HCT116 (cell line): ENCODE measurements around the gene TRH.

Source experiments
- CEBPB ChIP-seq: IDR thresholded peaks from 2 replicates; pipeline ENCODE4 v1.6.1; 2012; ENCODE audit warnings: low read depth
- EZH2 ChIP-seq: fragments of 200-600 bp; sonication (generic); IDR thresholded peaks from 2 replicates; pipeline ENCODE4 v1.6.1; 2017; ENCODE audit warnings: antibody characterized with exemption, mixed run types
- FOSL1 ChIP-seq: IDR thresholded peaks from 2 replicates; pipeline ENCODE4 v1.6.1; 2012; ENCODE audit warnings: low read depth
- JUND ChIP-seq: IDR thresholded peaks from 2 replicates; pipeline ENCODE4 v1.6.1; 2012
- POLR2A ChIP-seq: IDR thresholded peaks from 2 replicates; pipeline ENCODE4 v1.7.0; 2011; ENCODE audit warnings: borderline replicate concordance; ENCODE audit not compliant: insufficient read depth, insufficient read length; ENCODE audit errors: extremely low read depth
- POLR2AphosphoS5 ChIP-seq: IDR thresholded peaks from 2 replicates; pipeline ENCODE4 v1.6.1; 2011; ENCODE audit warnings: mild to moderate bottlenecking, low read depth, low read length, moderate library complexity
- RAD21 ChIP-seq: IDR thresholded peaks from 2 replicates; pipeline ENCODE4 v1.6.1; 2012; ENCODE audit warnings: low read depth, mild to moderate bottlenecking
- SP1 ChIP-seq: IDR thresholded peaks from 2 replicates; pipeline ENCODE4 v1.6.1; 2012; ENCODE audit warnings: low read depth
- SRF ChIP-seq: IDR thresholded peaks from 2 replicates; pipeline ENCODE4 v1.6.1; 2012; ENCODE audit warnings: low read depth
- TF ChIP-seq, protein P1 (sequence below), 3 experiments: fragments of 200-600 bp in 1 of 3; sonication (generic) in 1 of 3; IDR thresholded peaks in 2 of 3; conservative IDR thresholded peaks in 1 of 3; 2 replicates each; pipeline ENCODE4 v1.5.1; 2012 to 2017; ENCODE audit warnings: low read depth in 2 of 3, low read length in 2 of 3, antibody characterized with exemption in 1 of 3, borderline replicate concordance in 1 of 3, control low read depth in 1 of 3, mild to moderate bottlenecking in 1 of 3, mixed read lengths in 1 of 3, mixed run types in 1 of 3, moderate library complexity in 1 of 3; ENCODE audit not compliant: insufficient read depth in 1 of 3
- TF ChIP-seq, protein P2 (sequence below): IDR thresholded peaks from 2 replicates; pipeline ENCODE4 v1.6.1; 2012
- TF ChIP-seq, protein P3 (sequence below): IDR thresholded peaks from 2 replicates; pipeline ENCODE4 v1.6.1; 2012; ENCODE audit warnings: low read depth
- TF ChIP-seq, protein P4 (sequence below): IDR thresholded peaks from 2 replicates; pipeline ENCODE4 v1.6.1; 2012

DNA sequence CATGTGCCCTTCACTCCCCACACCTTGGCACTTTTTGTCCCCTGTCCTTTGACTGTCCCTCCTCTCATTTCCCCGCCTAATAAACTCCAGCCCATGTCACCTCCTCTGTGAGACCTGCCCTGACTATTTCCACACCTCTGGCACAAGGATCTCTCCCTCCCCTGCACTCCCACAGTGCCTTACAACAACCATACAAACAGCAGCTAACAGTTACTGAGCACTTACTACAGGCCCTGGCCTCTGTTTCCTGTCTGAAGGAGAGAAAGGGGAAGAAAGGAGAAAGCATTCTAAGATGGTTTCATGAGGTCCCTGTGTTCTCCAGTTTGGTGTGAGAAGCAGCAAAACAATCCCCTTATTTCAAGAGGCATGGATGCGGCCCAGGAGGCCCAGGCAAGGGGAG lies 20.0 kb upstream of the TRH start:
- TF ChIP-seq POLR2A (no peak), EZH2 (no peak), SP1 (no peak), CEBPB (no peak), JUND (no peak), FOSL1 (no peak), SRF (no peak), POLR2AphosphoS5 (no peak), RAD21 (no peak)
- TF ChIP-seq, protein P1, sequence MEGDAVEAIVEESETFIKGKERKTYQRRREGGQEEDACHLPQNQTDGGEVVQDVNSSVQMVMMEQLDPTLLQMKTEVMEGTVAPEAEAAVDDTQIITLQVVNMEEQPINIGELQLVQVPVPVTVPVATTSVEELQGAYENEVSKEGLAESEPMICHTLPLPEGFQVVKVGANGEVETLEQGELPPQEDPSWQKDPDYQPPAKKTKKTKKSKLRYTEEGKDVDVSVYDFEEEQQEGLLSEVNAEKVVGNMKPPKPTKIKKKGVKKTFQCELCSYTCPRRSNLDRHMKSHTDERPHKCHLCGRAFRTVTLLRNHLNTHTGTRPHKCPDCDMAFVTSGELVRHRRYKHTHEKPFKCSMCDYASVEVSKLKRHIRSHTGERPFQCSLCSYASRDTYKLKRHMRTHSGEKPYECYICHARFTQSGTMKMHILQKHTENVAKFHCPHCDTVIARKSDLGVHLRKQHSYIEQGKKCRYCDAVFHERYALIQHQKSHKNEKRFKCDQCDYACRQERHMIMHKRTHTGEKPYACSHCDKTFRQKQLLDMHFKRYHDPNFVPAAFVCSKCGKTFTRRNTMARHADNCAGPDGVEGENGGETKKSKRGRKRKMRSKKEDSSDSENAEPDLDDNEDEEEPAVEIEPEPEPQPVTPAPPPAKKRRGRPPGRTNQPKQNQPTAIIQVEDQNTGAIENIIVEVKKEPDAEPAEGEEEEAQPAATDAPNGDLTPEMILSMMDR (IDR thresholded peaks at IDR 0.05 in 2 of 3, conservative IDR thresholded peaks at IDR 0.05 in 1 of 3; ENCODE audit: borderline replicate concordance in 1 of 3, insufficient read depth in 1 of 3, low read depth in 2 of 3, low read length in 2 of 3), result no peak
- TF ChIP-seq, protein P2, sequence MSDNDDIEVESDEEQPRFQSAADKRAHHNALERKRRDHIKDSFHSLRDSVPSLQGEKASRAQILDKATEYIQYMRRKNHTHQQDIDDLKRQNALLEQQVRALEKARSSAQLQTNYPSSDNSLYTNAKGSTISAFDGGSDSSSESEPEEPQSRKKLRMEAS, result no peak
- TF ChIP-seq, protein P3, sequence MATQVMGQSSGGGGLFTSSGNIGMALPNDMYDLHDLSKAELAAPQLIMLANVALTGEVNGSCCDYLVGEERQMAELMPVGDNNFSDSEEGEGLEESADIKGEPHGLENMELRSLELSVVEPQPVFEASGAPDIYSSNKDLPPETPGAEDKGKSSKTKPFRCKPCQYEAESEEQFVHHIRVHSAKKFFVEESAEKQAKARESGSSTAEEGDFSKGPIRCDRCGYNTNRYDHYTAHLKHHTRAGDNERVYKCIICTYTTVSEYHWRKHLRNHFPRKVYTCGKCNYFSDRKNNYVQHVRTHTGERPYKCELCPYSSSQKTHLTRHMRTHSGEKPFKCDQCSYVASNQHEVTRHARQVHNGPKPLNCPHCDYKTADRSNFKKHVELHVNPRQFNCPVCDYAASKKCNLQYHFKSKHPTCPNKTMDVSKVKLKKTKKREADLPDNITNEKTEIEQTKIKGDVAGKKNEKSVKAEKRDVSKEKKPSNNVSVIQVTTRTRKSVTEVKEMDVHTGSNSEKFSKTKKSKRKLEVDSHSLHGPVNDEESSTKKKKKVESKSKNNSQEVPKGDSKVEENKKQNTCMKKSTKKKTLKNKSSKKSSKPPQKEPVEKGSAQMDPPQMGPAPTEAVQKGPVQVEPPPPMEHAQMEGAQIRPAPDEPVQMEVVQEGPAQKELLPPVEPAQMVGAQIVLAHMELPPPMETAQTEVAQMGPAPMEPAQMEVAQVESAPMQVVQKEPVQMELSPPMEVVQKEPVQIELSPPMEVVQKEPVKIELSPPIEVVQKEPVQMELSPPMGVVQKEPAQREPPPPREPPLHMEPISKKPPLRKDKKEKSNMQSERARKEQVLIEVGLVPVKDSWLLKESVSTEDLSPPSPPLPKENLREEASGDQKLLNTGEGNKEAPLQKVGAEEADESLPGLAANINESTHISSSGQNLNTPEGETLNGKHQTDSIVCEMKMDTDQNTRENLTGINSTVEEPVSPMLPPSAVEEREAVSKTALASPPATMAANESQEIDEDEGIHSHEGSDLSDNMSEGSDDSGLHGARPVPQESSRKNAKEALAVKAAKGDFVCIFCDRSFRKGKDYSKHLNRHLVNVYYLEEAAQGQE, result no peak
- TF ChIP-seq, protein P4, sequence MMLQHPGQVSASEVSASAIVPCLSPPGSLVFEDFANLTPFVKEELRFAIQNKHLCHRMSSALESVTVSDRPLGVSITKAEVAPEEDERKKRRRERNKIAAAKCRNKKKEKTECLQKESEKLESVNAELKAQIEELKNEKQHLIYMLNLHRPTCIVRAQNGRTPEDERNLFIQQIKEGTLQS, result no peak
